Transverse colon (tissue), 4 donors: ENCODE results near the gene DUSP3. TPM values are rescaled to one million over a fixed set of nuclear protein-coding genes. Genes with fewer than 3 reads are reported as not detected.

Experiments used
- DNase-seq: peaks from one replicate; pipeline ENCODE4 v3.0.0-alpha.2; 2019
- H3K27ac ChIP-seq, 4 donors: fragments of 200-600 bp; sonication (generic); 2 replicates each; pipeline ENCODE4 v1.5.1; 2016 to 2018; ENCODE audit warnings: inconsistent platforms in 4 of 4
- H3K27me3 ChIP-seq: fragments of 200-600 bp; sonication (generic); 2 replicates; pipeline ENCODE4 v1.5.1; 2017; ENCODE audit warnings: inconsistent platforms
- H3K36me3 ChIP-seq, 4 donors: fragments of 200-600 bp; sonication (generic); 2 replicates each; pipeline ENCODE4 v1.5.1; 2017 to 2019; ENCODE audit warnings: inconsistent platforms in 4 of 4
- H3K4me1 ChIP-seq, 4 donors: fragments of 200-600 bp; sonication (generic); 2 replicates each; pipeline ENCODE4 v1.5.1; 2017 to 2020; ENCODE audit warnings: inconsistent platforms in 4 of 4
- H3K4me3 ChIP-seq, 4 donors: fragments of 200-600 bp; sonication (generic); 1 replicate in 1 of 4; 2 replicates in 3 of 4; pipeline versions ENCODE4 v1.5.1 to v1.6.1; 2017 to 2019; ENCODE audit warnings: inconsistent platforms in 4 of 4
- H3K9me3 ChIP-seq, 2 donors: fragments of 200-600 bp; sonication (generic); 2 replicates each; pipeline ENCODE4 v1.5.1; 2017 to 2019; ENCODE audit warnings: inconsistent platforms in 2 of 2
- EP300 ChIP-seq: sonication (generic); formaldehyde crosslinking; IDR thresholded peaks from one replicate; pipeline ENCODE4 v1.6.1; 2017; ENCODE audit warnings: antibody characterized with exemption, low read depth
- POLR2A ChIP-seq: fragments of 450-650 bp; IDR thresholded peaks from one replicate; pipeline ENCODE4 v1.6.1; 2016; ENCODE audit warnings: antibody characterized with exemption, mild to moderate bottlenecking, moderate library complexity
- POLR2AphosphoS5 ChIP-seq, 3 donors: sonication (generic); formaldehyde crosslinking; IDR thresholded peaks; one replicate each; pipeline ENCODE4 v1.6.1; 2016; ENCODE audit warnings: antibody characterized with exemption in 3 of 3
- WGBS, 2 donors: methylation state at CpG; one replicate each; pipeline ENCODE4 v1.1.5; 2018; ENCODE audit warnings: low coverage in 1 of 2; 5-methylcytosine and 5-hydroxymethylcytosine counted together
- in situ Hi-C, 4 donors: fragments of 200-750 bp; cut with MboI; loops; one replicate each; pipeline versions ENCODE4 v1.15.0 to v1.15.1; 2017; ENCODE audit warnings: low sequenced_read_pairs in 3 of 4, low pct_ligation_motif_present in 1 of 4, low pct_unique_long_range_greater_than_20kb in 1 of 4
- intact Hi-C: fragments of 100-400 bp; cut with DNase I; formaldehyde crosslinking; loops from one replicate; pipeline ENCODE4 v1.15.1; 2023; ENCODE audit warnings: low total_unique reads
- total RNA-seq, 4 donors: library from RNA; depleted of rRNA; stranded (reverse); fragments of >200 nt; gene quantifications; one replicate each; pipeline ENCODE4 v1.1.0, GENCODE V29; 2016
- TF ChIP-seq, protein P1 (sequence below), 5 experiments: fragments of 200-600 bp in 3 of 5; fragments of 450-650 bp in 2 of 5; sonication (generic) in 3 of 5; IDR thresholded peaks; 1 replicate in 2 of 5; 2 replicates in 3 of 5; pipeline ENCODE4 v1.5.1; 2016 to 2017; ENCODE audit warnings: antibody characterized with exemption in 5 of 5, inconsistent platforms in 3 of 5, mild to moderate bottlenecking in 2 of 5, moderate library complexity in 1 of 5

The DUSP3 gene
- total RNA-seq, 4 donors from 2014 or later: 52.7 to 145 (median 70.9) TPM

DNA sequence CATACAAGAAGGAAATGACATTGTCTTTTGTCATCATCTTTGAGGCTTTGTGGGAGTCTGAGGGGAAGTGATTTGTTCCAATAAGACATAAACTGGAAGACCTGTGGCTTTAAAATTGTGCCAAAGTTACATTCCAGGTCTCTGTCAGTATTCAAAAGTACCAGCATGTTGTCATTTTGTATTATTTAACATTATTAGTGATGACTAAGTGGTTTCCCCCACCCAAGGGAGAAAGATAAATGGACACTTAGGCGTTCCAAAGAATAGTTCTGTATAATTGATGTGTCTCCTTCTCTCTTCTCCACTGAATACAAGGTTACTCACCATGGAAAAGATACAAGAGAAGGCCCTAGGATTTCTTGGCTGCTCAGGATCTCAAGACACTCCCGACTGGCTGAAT lies 5.3 kb upstream of the DUSP3 start:
- in situ Hi-C loops (no loop called here), intact Hi-C loops (loop anchor here (10.0 kb wide), 1 partner anchor 51 kb away; the partner anchor contains the start of gene MPP3)
- H3K36me3 ChIP-seq: no peaks in the 10 kb centered on the region
- no peak for DNase-seq
- no peak overlapping the region for H3K4me3 ChIP-seq
- no peak overlapping the region for H3K27ac ChIP-seq
- TF ChIP-seq EP300: no peak
- no peak for TF ChIP-seq POLR2AphosphoS5 (IDR thresholded peaks at IDR 0.05)
- peaks cover 19% of the 10 kb centered on the region for H3K27me3 ChIP-seq
- peaks cover 0 to 7% (median 6%) of the 10 kb centered on the region in 4 donors for H3K4me1 ChIP-seq
- WGBS, 2 donors: 60 to 70% methylated on average over 1 to 2 of the region's 2 CpGs
- H3K9me3 ChIP-seq: no peaks in the 10 kb centered on the region

DNA sequence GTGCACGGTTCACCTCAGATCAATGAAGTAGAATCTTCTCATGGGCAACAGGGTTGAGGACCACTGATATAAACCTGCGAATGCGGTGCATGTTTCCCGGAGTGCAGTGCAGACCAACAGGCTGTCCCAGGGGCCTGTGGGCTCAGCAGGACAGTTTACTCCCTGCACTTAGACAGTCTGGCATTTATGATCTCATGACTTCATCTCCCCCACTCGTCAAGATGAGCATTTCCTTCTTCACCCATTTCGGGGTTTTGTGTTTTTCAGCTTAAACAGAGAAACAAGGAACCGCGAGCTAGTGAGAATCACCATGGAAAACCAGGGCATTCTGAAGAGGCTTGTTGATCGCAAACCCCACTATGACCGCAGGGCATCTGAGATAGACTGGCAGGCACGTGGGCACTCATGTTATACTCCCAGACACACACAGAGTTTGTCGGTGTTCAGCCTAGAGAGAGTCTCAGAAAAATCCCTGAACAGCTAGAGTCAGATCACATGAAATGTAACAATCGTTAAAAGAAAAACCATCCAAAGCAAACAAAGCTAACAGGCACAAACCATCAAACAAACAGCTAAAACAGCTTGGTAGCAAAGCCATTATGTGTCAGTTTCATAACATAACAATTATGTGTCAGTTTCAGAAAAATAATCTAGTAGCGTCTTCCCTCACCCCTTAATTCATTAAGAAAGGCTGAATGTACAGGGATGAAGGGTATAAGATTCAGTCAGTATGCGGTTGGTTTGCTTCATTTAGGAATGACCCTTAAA lies 4.3 kb upstream of the DUSP3 start:
- in situ Hi-C loops: no loop called here

GRCh38 chr17:43780135-43780534 lies 1.4 kb upstream of the DUSP3 start, which contains the start of gene CFAP97D1:
CFAP97D1 (plus strand) TSS chr17:43780435; CDS start chr17:43780463, 28 bp downstream.
- DNase-seq: no peak
- in situ Hi-C loops: no loop called here
- TF ChIP-seq POLR2AphosphoS5 (IDR thresholded peaks at IDR 0.05) (no peak), EP300 (no peak), POLR2A (no peak)
- TF ChIP-seq, protein P1, sequence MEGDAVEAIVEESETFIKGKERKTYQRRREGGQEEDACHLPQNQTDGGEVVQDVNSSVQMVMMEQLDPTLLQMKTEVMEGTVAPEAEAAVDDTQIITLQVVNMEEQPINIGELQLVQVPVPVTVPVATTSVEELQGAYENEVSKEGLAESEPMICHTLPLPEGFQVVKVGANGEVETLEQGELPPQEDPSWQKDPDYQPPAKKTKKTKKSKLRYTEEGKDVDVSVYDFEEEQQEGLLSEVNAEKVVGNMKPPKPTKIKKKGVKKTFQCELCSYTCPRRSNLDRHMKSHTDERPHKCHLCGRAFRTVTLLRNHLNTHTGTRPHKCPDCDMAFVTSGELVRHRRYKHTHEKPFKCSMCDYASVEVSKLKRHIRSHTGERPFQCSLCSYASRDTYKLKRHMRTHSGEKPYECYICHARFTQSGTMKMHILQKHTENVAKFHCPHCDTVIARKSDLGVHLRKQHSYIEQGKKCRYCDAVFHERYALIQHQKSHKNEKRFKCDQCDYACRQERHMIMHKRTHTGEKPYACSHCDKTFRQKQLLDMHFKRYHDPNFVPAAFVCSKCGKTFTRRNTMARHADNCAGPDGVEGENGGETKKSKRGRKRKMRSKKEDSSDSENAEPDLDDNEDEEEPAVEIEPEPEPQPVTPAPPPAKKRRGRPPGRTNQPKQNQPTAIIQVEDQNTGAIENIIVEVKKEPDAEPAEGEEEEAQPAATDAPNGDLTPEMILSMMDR (IDR thresholded peaks at IDR 0.05): no peak
- H3K4me1 ChIP-seq: peaks cover 11 to 23% (median 19%) of the 10 kb centered on the region in 4 donors
- WGBS, 2 donors: 59% methylated on average over 7 of the region's 7 CpGs; no CpG with 5 or more reads in 1 of the 2 donors
- peak within 1 kb of the TSS; percentile 44 to 99 (median 88) for H3K4me3 ChIP-seq
- intact Hi-C loops: loop anchor here (10.0 kb wide), 1 partner anchor 55 kb away; the partner anchor contains the start of gene MPP3
- H3K9me3 ChIP-seq: no peaks in the 10 kb centered on the region
- peak within 1 kb of the TSS; percentile 96 to 100 (median 100) for H3K27ac ChIP-seq
- H3K36me3 ChIP-seq: no peaks in the 10 kb centered on the region
- H3K27me3 ChIP-seq: peaks cover 19% of the 10 kb centered on the region

More for the DNA sequence above, 4.3 kb upstream of the DUSP3 start:
- no peak overlapping the region for H3K27ac ChIP-seq
- no peak for DNase-seq
- H3K4me1 ChIP-seq: peaks cover 0 to 8% (median 6%) of the 10 kb centered on the region in 4 donors
- intact Hi-C loops: loop anchor here (10.0 kb wide), 1 partner anchor 52 kb away; the partner anchor contains the start of gene MPP3
- no peak overlapping the region for H3K4me3 ChIP-seq
- peaks cover 19% of the 10 kb centered on the region for H3K27me3 ChIP-seq
- no peaks in the 10 kb centered on the region for H3K9me3 ChIP-seq
- no peaks in the 10 kb centered on the region for H3K36me3 ChIP-seq
- 74 to 76% methylated on average over 8 to 15 of the region's 15 CpGs for WGBS, 2 donors
- TF ChIP-seq POLR2AphosphoS5 (IDR thresholded peaks at IDR 0.05) (no peak), POLR2A (no peak), EP300 (no peak)
- TF ChIP-seq, protein P1 (IDR thresholded peaks at IDR 0.05): no peak

DNA sequence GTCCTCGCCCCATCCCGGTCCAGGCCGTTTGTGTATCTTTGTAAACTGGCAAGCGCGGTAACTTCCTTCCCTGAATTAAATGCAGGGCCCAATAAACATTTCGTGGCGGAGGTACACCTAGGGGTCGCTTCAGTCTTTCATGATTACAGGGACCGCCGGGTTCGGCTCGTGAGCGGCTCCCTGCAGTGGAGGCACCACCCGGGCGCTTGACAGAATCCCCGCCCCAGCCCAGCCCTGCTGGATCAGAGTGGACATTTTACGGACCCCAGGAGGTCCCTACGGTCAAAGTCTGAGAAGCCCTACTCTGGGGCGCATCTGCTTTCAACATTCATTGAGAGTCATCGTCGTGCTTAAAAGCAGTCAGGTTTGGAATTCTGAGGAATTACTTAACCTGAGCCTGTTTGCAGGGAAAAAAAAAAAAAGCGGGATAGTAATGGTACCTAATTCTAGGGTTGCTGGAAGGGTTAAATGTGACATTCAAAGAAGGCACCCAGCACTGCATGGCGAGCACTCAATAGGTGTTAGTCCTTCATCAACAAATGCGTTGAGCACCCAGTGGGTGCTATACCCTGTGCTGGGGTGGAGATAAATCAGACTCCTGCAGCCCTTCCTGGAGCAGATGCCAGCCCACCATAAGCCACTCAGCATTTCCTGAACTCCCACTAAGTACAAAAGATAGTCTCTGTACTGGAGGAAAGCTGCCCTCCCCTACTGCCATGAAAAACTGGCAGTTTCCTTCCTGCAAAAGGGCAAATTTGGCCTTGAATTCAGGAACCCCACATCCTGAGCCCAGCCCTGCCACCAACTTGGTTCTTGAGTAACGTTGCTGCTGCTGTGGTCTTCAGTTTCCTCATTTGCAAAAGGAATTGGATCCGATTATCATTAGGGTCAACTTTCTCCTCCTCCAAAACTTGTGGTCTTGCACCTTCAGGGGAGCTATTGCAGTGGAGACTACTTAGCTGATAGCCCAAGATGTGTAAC lies 658 bp upstream of the DUSP3 start:
- Histone ChIP-seq H3K4me1 (peaks cover 11 to 23% (median 19%) of the 10 kb centered on the region in 4 donors), H3K4me3 (peak overlapping the region; percentile 44 to 99 (median 88)), H3K36me3 (peaks cover 0 to 3% (median 0%) of the 10 kb centered on the region in 4 donors), H3K27ac (peak overlapping the region; percentile 96 to 100 (median 100)), H3K9me3 (no peaks in the 10 kb centered on the region), H3K27me3 (peaks cover 19% of the 10 kb centered on the region)
- in situ Hi-C loops: no loop called here
- intact Hi-C loops: loop anchor here (10.0 kb wide), 1 partner anchor 55 kb away; the partner anchor contains the start of gene MPP3
- WGBS, 2 donors: 8% methylated on average over 26 of the region's 26 CpGs; no CpG with 5 or more reads in 1 of the 2 donors
- TF ChIP-seq POLR2A: no peak
- TF ChIP-seq EP300: no peak
- TF ChIP-seq, protein P1 (IDR thresholded peaks at IDR 0.05): peak in 2 of 5 experiments; percentile 3 to 12
- TF ChIP-seq POLR2AphosphoS5 (IDR thresholded peaks at IDR 0.05): no peak
- no peak for DNase-seq
